Choroid plexus epithelial cell (primary cell): ENCODE results near the gene COPS8.

Source experiments
- DNase-seq: peaks from one replicate; pipeline ENCODE4 v3.0.0-alpha.2; 2010; ENCODE audit warnings: low read depth
- H3K4me3 ChIP-seq: 2 replicates; pipeline ENCODE4 v1.5.1; 2011; ENCODE audit warnings: low read depth, mild to moderate bottlenecking, control low read depth, low read length, moderate library complexity
- CTCF ChIP-seq: conservative IDR thresholded peaks from 2 replicates; pipeline ENCODE4 v1.5.1; 2011; ENCODE audit warnings: low read depth, mild to moderate bottlenecking, control low read depth, inconsistent platforms, low read length, moderate library complexity

COPS8 gene

GRCh38 chr2:237064203-237065070 is 21.3 kb upstream of the COPS8 start:
- no peak for TF ChIP-seq CTCF
- no peak for DNase-seq
- no peak overlapping the region for H3K4me3 ChIP-seq

GRCh38 chr2:237065071-237065377 is 20.7 kb upstream of the COPS8 start:
- DNase-seq, result no peak

GRCh38 chr2:237066396-237066795 is 19.3 kb upstream of the COPS8 start:
- no peak for DNase-seq
- TF ChIP-seq CTCF, result no peak
- H3K4me3 ChIP-seq, result no peak overlapping the region

More at GRCh38 chr2:237065071-237065377, 20.7 kb upstream of the COPS8 start:
- H3K4me3 ChIP-seq, result no peak overlapping the region
- TF ChIP-seq CTCF, result no peak

GRCh38 chr2:237068005-237068576 is 17.6 kb upstream of the COPS8 start:
- peak; percentile 48 for DNase-seq
- TF ChIP-seq CTCF, result peak; percentile 47
- H3K4me3 ChIP-seq, result no peak overlapping the region

GRCh38 chr2:237072067-237072931 is 13.4 kb upstream of the COPS8 start:
- DNase-seq, result peak; percentile 76
- peak; percentile 99 for TF ChIP-seq CTCF
- H3K4me3 ChIP-seq, result no peak overlapping the region

- H3K4me3 ChIP-seq, result no peak overlapping the region
- peak; percentile 84 for DNase-seq
- TF ChIP-seq CTCF, result no peak
Measured at GRCh38 chr2:237073552-237073951, 12.1 kb upstream of the COPS8 start.
